GM21723 (cell line): ENCODE measurements around the gene AGAP1.

Experiments
- ATAC-seq: cut with Tn5 transposase; IDR thresholded peaks from one replicate; pipeline ENCODE4 v1.9.1; 2021; ENCODE audit warnings: mild to moderate bottlenecking, moderate library complexity; ENCODE audit not compliant: unreplicated experiment

The AGAP1 gene

DNA sequence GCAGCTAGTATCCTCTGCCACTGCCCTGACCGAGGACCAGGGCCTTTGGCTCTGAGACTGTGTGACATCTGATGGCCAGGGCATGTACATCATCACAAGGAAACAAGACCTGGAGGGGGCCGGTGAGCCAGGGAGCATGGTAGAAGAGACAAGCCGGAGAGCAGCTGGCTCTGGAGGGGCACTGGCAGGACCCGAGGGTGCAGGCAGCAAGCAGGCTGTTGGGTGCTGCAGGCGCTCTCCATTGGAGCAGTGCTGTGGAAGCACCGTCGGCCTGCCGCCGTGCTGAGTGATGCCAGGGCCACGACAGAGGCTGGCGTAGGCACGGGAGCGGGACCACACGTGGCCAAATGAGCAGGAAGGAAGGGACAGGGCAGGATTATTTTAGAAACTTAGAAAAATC lies 339.1 kb downstream of the AGAP1 start:
- no peak for ATAC-seq

DNA sequence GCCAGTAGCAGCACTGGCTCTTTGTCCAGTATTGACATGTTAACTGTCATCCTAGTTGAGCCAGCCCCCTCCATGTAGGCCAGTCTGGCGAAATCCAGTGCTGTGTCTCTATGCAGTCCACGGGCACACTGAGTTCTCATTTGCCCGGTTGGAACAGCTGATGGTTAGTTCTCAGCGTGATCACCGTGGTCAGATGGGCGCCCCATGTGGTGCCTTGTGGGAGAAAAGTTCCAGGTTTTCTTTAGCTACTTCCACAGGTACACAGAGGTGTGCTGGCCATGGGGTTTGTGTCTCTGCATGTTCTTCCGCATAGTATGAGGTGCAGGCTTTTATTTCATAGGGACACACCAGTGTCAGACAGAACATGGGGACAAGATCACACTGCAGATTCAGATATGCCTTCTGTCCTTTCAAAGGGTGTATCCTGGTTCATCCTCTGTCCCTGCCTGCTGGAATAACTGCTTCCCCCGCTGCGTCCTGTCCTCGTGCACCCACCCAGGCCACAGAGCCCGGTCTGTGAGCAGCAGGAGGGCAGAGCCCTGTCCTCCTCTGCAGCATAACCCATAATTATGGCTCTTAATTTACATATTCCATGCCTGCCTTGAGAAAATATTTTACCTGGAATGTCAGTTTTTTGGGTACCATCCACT lies 340.3 kb downstream of the AGAP1 start:
- no peak for ATAC-seq

DNA sequence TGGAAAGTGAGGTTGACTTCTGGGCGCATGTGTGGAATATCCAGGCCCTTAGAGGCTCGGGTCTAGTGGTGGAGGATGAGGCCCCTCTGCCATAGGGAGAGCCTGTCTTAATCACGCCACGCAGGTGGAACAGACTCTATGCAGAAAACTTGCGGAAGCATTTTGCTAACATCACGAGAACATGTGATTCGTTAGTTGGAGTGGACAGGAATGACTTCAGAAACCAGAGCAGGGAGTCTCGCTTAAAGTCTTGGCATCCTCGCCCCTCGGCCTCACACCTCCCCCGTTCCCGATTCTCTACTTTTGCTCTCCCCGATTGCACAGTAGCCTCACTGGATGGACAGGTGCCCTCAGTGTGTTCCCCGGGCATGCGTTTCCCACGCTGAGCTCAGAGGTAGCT lies 340.9 kb downstream of the AGAP1 start:
- ATAC-seq = no peak

DNA sequence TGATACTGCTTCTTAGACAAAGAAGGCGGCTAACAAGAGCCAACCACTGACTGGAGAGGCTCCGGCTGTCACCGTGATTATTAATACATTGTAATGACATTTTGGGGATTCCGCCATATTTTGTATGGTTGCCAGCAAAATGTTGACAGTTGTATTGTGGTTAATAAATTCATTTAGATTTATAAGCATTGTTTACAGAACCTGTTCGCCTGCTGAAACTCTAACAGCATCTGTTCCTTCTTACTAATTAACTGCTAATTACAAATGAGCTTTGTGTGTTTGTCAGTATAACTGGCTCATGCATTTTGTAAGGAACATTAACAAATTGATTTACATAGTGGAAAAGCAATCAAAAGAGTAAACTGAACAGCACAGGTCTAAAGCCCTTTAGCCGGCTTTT lies 342.0 kb downstream of the AGAP1 start:
- no peak for ATAC-seq

DNA sequence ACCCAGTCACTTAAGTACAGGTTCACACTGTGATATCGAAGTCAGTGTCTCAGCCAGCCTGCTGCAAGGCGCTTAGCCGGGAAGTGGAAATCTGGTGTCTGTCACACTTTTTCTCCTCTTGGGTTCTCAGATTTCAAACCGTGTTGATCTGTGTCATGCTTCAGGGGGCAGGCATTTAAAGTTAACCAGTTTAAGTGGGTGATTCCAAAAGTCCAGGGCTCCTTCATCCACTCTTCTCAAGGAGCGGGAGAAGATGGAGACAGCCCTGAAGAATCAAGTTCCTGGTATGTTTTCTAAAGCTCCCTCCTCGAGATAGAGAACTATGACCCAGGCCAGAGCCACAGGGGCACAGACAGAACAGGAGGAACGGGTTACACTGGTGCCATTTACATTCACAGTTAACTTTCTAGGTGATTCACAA lies 342.7 kb downstream of the AGAP1 start:
- no peak for ATAC-seq

DNA sequence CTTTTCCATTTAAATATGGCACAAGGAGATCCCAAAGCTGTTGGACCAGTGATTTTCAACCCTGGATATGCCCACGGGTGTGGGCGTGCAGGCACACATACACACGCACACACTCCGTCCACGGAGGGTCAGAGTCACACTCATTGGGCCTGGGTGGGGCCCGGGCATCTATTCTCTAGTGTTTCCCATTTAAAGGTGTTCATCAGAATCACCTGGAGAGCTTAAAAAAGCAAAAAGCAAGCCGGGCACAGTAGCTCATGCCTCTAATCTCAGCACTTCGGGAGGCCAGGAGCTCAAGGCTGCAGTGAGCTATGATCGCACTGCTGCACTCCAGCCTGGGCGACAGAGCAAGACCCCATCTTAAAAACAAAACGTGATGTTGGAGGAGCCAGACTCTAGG lies 345.4 kb downstream of the AGAP1 start:
- ATAC-seq = no peak

DNA sequence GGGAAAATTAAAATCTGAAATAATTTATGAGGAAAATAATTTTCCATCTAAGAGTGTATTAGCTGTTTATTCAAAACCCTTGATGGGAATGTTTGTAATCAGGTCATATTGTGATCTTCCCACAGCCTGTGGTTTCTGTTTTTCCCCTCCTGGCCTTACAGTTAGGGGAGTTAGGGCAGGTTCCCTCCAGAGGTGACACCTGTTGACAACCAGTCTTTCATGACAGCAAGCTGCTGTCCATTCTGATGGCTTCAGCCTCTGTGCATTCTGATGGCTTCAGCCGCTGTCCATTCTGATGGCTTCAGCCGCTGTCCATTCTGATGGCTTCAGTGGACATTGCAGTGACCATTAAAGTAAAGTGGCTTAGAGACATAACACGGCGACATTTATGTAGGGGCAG lies 346.1 kb downstream of the AGAP1 start:
- ATAC-seq = no peak

DNA sequence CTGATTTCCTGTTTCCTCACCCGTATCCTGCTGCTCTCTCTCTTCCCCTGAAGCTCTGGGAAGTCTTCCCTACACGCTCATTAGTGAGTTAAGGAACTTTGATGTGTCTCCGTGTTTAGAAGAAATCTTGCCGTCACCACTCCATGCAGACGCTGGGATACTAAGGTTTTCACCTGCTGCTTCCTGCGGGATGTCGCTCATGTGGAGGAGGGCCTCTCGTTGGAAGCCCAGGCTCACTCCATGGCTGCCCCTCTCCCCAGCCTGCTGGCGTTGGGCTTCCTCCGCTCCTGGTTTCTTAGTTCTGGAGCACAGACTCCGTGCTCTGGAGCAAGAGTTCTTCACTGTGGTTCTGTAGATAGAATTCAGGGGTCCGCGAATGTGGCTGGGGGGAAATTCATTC lies 348.0 kb downstream of the AGAP1 start:
- no peak for ATAC-seq

DNA sequence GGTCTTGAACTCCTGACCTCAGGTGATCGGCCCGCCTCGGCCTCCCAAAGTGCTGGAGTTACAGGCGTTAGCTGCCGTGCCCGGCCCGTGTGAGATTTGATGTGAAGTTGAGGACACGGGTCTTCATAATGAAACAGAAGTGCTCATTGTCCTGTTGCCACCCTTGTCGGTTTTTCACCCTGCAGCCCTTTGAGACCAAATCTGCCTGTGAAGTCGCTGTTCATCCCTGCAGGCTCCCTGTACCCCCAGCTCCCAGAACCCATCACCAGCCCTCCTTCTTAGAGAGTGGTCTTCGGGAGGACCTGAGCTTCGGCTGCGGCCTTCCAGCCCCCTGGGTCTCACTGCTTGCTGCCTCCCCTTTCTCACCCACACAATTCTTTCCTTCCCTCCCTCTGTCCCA lies 349.1 kb downstream of the AGAP1 start:
- ATAC-seq = no peak

DNA sequence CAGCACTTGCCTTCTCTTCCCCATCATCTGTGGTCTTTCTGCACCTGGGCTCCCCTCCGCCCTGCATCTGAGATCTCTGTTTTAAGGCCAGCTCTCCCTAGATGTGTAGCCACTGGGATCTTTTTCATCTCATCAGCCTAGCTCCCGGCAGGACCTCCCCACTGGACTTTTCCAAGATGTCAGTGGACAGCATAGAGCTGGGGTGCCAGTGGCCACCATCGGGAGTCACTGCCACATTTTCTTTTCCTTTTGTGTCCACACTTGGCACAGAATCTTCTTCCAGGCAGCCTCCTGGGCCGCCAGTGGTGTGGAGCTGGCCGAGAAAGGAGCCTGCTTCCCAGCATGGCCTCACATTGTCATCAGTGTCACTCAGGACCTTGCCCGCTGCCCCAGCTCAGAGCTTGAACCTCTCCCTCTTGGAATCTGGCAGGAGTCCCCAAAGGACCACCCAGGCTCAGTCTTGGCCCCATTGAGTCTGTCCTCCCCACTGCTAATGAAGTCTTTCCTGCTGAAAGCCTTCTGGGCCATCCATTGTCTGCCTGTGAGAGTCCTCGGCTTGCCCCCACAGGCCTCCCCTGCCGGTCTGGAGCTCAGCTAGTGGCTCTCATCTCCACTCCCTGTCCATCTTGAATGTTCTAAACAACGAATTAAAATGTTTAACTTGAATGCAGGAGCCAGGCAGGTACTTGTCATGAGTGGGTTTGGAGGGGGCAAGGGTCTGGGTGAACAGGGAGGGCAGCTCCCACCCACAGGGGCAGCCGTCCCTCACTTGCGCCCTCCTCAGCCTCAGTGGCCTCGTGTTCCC lies 349.9 kb downstream of the AGAP1 start:
- ATAC-seq = no peak

DNA sequence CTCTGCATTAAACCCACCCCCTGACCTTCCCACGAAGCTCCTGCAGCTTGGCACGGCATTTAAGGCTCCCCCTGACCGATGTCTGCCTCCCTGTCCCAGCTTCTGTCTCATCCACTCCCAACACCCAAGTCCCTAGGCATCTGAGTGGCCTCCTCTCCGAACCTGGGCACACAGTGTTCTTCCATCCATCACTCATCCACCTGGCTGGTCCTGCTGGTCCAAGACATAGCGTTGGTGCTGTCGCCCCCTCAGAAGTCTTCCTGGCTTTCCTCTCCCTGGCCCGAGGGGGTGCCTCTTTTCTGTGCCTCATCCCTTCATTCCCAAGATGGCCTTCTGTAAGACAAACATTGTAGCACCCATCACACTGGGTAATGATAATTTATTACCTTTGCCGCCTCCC lies 350.7 kb downstream of the AGAP1 start:
- no peak for ATAC-seq

DNA sequence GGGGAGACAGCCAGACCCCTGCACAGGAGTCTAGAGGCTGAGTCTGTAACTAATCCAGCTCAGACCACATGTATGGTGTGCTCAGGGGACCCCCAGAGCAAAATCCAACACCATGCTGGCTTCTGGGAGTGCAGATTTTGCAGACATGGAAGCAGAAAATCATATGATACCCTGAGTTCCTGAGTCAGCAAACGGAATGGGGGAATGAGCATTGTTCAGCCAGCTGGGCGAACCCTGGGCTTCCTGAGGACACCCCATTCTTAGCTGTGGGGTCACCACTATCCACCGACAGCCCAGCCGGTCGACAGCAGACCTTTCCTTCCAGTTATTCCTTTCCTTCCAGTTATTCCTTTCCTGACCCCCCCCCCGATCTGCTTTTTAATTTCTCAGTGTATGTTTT lies 351.4 kb downstream of the AGAP1 start:
- no peak for ATAC-seq

DNA sequence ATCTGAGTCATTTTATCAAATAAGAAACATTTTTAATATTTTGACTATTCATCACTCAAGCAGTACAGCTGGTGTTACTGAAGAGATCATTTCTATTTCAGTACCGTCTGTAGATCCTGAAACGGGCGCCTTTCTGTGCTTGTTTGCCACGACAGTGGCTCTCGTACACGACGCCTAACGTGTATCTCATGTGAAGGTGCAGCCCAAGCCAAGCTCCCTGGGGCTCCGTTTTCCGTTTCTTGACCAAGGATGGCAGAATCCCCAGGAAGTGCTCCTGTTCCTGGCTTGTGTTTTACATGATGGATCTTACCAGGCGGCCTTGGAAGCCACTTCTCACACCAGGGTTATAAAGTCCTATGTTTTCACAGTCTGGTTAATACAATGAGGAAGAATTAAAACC lies 353.7 kb downstream of the AGAP1 start:
- no peak for ATAC-seq

DNA sequence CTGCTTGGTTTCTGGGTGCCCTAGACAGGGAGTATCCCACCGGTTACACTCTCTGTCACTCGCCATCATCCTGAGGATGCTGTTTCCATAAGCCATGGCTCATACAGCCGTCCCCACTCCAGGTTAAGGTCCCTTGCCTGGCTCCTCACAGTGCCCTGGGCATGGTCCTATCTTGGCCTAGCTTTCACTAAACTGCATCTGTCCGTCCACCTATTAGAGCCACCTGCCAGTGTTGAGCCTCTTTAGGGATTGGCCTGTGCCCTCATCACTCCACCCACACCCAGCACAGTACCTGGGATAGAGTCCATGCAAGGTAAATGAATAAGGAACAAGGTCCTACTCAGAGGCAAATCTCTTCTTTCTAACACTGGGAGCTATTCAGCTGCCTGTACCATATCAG lies 354.2 kb downstream of the AGAP1 start:
- no peak for ATAC-seq

DNA sequence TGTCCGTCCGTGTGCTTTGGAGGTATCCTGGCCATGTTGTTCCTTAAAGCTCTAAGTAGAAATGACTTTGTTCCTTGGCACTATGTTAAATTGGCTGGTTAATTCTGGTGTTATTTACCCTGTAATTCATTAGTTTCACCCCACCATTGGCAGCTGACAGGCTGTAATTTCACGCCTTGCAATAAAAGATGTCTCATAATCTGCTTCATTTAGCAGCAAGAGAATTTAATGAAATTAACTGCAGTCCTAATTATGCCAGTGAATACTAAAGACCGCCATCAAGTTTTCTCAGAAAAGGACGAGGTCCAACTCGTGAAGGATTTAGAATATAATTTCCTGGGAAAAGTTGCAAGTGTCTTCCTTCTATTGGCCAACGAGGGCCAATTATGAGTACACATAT lies 355.1 kb downstream of the AGAP1 start:
- no peak for ATAC-seq

DNA sequence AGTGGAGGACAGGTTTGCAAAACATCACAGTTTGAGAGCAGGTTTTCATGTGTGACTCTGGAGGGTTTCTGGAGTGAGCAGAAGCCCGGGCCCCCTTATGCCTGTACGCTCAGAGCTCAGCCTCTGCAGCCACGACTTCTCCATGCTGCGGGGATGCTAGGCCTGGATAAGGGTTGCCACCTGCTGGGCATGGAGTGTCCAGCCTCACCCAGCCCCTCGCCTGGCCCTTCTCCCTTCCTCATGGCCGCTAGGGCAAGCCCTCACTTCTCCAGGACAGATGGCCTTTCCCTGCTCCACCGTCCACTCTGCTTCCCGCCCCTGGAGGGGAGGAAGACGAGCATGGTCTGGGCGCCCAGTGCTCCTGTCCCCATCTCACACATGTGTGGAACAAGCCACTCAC lies 355.6 kb downstream of the AGAP1 start:
- ATAC-seq = no peak

DNA sequence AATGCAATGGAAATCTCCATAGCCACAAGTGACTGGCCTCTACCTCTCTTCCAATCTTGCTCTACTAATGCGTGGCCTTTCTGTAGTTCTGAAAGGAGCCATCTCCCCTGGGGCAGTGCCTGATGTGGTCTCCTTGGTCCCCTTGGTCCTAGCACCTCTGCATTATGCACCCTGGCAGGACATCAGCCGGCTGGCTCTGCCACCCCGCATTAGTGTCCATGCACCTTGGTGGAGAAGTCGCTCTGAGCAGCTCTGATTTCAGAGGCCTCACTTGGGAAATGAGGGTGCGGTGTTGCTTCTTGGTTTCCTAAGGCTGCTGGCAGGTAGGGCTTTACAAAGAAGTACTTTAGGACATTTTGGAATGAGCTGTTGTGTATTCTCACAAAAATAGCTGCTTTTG lies 356.4 kb downstream of the AGAP1 start:
- no peak for ATAC-seq

DNA sequence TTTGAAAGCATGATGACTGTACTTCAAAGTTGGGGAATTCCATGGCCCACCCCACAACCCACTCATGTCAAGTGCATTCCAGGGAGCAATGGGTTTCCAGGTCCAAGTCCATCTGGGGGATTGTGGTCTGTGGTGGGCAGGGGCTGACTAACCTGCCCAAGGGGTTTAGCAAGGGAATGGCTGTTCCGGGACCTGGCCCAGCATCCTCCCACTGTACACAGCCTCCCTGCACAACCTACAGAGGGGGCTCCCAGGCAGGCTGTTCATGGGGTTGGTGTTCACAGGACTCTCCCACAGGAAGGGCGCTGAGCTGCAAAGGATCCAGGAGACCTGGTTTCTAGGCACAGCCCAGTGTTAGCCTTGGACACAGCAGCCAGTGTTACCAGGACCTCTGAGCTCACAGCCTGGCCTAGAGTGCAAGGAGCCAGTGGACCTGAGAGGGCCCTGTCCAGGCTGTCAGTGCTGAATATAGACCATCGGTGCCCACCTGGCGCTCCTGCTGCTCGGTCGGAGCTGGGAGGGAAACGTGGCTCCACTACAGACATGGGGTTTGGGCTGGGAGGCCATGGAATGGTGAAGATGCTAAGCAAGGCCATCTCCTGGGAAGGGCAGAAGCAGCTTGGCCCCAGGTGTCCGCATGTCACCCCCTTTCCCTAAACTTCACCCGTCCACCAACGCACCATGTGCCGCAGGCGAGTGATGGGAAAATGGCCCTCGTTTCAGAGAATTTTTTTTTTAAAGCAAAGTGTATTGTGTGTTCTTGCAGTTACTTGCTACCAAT lies 357.1 kb downstream of the AGAP1 start:
- ATAC-seq = no peak

DNA sequence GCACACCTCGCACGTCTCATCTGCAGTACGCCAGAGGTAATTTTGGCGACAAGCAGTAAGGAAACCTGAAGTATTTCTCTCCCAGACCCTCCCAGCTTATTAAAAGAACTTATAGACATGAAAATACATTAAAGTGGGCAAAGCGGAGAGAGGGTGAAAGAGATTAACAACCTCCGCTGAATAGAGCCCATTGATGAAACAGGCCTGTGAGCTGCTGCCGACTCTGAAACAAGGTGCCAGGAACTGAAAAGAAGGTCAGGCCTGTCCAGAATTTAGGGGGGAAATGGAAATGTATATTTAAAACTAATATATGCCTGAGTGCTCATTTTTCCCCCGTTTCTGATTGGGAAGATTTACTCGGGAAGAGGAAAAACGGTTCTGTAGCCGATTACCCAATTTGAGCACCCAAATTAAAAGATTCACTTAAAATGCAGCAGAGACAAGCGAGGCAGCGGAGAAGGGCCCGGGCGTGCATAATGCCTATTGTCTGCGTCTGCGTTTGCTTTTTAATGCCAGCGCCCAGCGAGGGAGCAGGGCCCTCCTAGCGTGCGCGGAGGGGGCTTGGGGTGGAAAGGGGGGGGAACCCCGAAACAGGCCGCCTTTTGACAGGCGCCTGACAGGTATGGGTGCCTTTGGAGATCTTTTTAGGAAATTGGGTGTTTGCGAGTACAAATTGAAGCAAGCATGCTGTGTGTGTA lies 358.1 kb downstream of the AGAP1 start:
- ATAC-seq = no peak

DNA sequence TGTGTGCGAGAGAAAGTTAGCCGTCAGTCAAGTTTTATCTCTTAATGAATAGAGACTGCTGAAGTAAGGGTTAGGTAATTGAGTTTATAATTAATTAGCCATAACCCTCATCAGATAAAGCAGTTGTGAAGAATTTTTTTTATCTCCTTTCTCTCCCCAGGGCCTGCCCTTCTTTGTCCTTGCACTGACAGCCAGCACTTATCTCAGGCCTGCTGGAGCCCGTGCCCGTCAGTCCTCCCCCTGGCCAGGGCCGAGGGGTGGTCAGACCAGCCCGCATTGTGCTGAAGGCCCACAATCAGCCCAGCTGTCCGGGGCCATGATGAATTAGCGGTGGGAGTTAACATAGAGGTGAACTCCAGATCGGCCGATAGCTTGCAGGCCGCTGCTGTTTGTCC lies 358.7 kb downstream of the AGAP1 start:
- no peak for ATAC-seq

DNA sequence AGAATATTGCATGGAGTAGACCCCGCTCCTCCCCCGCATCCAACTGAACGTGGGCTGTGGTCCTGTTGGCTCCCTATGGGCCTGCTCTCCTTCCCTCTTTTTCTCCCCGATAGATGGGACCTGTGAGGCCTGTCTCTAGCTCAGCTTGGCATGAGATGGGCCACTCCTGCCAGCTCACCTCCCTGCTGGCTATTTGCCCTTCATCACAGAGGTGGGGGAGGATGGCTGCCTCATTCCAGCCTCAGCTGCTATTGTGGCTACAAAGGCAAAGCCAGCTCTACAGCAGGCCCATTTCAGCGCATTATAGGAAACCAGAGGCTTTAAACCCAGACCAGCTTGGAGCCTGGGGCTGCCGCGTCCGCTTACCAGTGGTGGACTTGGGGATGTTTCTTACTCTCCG lies 360.4 kb downstream of the AGAP1 start:
- no peak for ATAC-seq
